ENCODE data around the gene CLDND2. TPM values are rescaled to one million over a fixed set of nuclear protein-coding genes. Genes with fewer than 3 reads are reported as not detected.

The CLDND2 gene
- total RNA-seq, 1 experiment from 2014 or later: 0.95 TPM

DNA sequence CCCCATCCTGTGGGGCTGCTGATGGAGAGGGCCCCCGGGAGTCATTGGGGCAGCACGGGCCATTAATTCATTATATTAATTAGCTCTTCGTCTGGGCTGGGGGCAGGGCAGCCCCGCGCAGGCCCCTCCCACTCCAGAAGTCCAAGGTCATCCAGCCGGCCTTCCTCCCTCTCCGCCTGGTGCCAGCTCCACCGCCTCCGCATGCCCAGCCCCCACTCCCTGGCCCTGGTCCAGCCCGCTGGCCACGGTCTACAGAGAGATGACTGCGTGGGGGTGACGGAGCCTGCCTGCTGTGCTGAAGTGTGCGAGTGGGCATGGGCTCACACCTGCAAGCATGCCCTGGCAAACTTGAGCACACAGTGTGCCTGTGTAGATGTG is 48.5 kb downstream of the CLDND2 start:
- POLR2A ChIA-PET (ENCODE audit: unreplicated experiment): no interaction called here
- H3K79me2 ChIP-seq (ENCODE audit: low read length): no peaks in the 10 kb centered on the region
- no peaks in the 10 kb centered on the region for H3K4me1 ChIP-seq (ENCODE audit: insufficient read depth, low read length)
- no peak overlapping the region for H3K4me3 ChIP-seq (ENCODE audit: low read length)
- H3K9me3 ChIP-seq (ENCODE audit: low read length): no peaks in the 10 kb centered on the region
- H3K27ac ChIP-seq (ENCODE audit: low read length): no peak overlapping the region
- H3K4me2 ChIP-seq (ENCODE audit: low read length): no peak overlapping the region
- no TSS peak for BruUV-seq (replicated peaks)
- CTCF ChIA-PET: no interaction called here
- no peaks in the 10 kb centered on the region for H3F3A ChIP-seq (ENCODE audit: low read length, unreplicated experiment)
- H3K36me3 ChIP-seq (ENCODE audit: low read depth, low read length): no peaks in the 10 kb centered on the region
- intact Hi-C loops (cut with micrococcal nuclease): no loop called here
- no peak overlapping the region for H3K9ac ChIP-seq (ENCODE audit: low read length)
- ATAC-seq (no peak), DNase-seq (no peak)
- H2AFZ ChIP-seq (ENCODE audit: low read length): no peak overlapping the region
- no peaks in the 10 kb centered on the region for H3K9me2 ChIP-seq (replicated peaks; ENCODE audit: low read length)
- H4K20me1 ChIP-seq (ENCODE audit: low read length): no peaks in the 10 kb centered on the region
- H3K27me3 ChIP-seq (ENCODE audit: low read length): peaks cover 38% of the 10 kb centered on the region
- TF ChIP-seq EZH2phosphoT487 (IDR thresholded peaks at IDR 0.05; ENCODE audit: borderline replicate concordance, low read length) (no peak), EZH2 (IDR thresholded peaks at IDR 0.05; ENCODE audit: low read length, unreplicated experiment) (no peak)
- TF ChIP-seq, protein P1, sequence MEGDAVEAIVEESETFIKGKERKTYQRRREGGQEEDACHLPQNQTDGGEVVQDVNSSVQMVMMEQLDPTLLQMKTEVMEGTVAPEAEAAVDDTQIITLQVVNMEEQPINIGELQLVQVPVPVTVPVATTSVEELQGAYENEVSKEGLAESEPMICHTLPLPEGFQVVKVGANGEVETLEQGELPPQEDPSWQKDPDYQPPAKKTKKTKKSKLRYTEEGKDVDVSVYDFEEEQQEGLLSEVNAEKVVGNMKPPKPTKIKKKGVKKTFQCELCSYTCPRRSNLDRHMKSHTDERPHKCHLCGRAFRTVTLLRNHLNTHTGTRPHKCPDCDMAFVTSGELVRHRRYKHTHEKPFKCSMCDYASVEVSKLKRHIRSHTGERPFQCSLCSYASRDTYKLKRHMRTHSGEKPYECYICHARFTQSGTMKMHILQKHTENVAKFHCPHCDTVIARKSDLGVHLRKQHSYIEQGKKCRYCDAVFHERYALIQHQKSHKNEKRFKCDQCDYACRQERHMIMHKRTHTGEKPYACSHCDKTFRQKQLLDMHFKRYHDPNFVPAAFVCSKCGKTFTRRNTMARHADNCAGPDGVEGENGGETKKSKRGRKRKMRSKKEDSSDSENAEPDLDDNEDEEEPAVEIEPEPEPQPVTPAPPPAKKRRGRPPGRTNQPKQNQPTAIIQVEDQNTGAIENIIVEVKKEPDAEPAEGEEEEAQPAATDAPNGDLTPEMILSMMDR (conservative IDR thresholded peaks at IDR 0.05; ENCODE audit: low read depth, low read length): no peak

DNA sequence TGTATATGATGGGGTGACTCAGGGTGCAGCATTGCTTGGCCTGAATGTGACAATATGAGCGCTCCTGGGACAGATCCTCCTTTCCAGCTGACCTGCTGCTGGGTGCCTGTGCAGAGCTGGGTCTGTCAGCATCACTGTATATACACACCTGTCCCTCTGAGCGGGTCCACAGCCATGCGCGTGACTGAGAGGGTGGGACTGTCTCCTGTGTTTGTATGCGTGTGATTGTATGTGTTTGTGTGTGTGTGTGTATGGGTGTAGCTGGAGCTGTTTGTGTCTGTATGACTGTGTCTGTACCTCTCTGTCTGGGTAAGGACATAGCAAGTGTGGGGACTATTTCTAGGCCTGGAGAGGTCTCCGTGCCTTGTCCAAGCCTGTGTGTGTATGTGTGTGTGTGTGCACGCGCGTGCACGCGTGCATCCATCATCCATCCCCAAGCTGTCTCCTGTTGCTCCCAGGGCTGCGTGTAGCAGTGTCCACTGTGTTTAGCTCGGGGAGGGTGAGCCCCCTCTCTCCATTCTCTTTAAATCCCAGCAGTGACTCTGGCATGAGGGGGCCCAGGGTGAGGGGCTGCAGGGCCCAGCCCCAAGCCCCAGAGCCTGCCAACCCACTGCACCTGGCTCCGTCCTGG is 49.0 kb downstream of the CLDND2 start:
- Histone ChIP-seq H3K27me3 (ENCODE audit: low read length) (peaks cover 38% of the 10 kb centered on the region), H3K9me2 (replicated peaks; ENCODE audit: low read length) (no peaks in the 10 kb centered on the region), H3K27ac (ENCODE audit: low read length) (no peak overlapping the region), H4K20me1 (ENCODE audit: low read length) (no peaks in the 10 kb centered on the region), H3K9ac (ENCODE audit: low read length) (no peak overlapping the region), H3K9me3 (ENCODE audit: low read length) (no peaks in the 10 kb centered on the region), H2AFZ (ENCODE audit: low read length) (no peak overlapping the region), H3K4me3 (ENCODE audit: low read length) (no peak overlapping the region), H3K4me1 (ENCODE audit: insufficient read depth, low read length) (no peaks in the 10 kb centered on the region), H3F3A (ENCODE audit: low read length, unreplicated experiment) (no peaks in the 10 kb centered on the region), H3K4me2 (ENCODE audit: low read length) (no peak overlapping the region), H3K79me2 (ENCODE audit: low read length) (no peaks in the 10 kb centered on the region), H3K36me3 (ENCODE audit: low read depth, low read length) (no peaks in the 10 kb centered on the region)
- POLR2A ChIA-PET (ENCODE audit: unreplicated experiment): no interaction called here
- DNase-seq (no peak), ATAC-seq (no peak)
- CTCF ChIA-PET: no interaction called here
- BruUV-seq (replicated peaks): no TSS peak
- intact Hi-C loops (cut with micrococcal nuclease): no loop called here
- TF ChIP-seq EZH2 (IDR thresholded peaks at IDR 0.05; ENCODE audit: low read length, unreplicated experiment): no peak
- no peak for TF ChIP-seq EZH2phosphoT487 (IDR thresholded peaks at IDR 0.05; ENCODE audit: borderline replicate concordance, low read length)
- TF ChIP-seq, protein P1 (conservative IDR thresholded peaks at IDR 0.05; ENCODE audit: low read depth, low read length): no peak

- Histone ChIP-seq H3K4me2 (ENCODE audit: low read length) (no peak overlapping the region), H3K9ac (ENCODE audit: low read length) (no peak overlapping the region), H3K27me3 (ENCODE audit: low read length) (peaks cover 33% of the 10 kb centered on the region), H3K9me3 (ENCODE audit: low read length) (no peaks in the 10 kb centered on the region), H3K79me2 (ENCODE audit: low read length) (no peaks in the 10 kb centered on the region), H3K9me2 (replicated peaks; ENCODE audit: low read length) (no peaks in the 10 kb centered on the region), H4K20me1 (ENCODE audit: low read length) (no peaks in the 10 kb centered on the region), H3K4me1 (ENCODE audit: insufficient read depth, low read length) (no peaks in the 10 kb centered on the region), H3K36me3 (ENCODE audit: low read depth, low read length) (no peaks in the 10 kb centered on the region), H3K27ac (ENCODE audit: low read length) (no peak overlapping the region), H3F3A (ENCODE audit: low read length, unreplicated experiment) (no peaks in the 10 kb centered on the region), H2AFZ (ENCODE audit: low read length) (no peak overlapping the region), H3K4me3 (ENCODE audit: low read length) (no peak overlapping the region)
- BruUV-seq (replicated peaks): no TSS peak
- no peak for DNase-seq
- TF ChIP-seq EZH2phosphoT487 (IDR thresholded peaks at IDR 0.05; ENCODE audit: borderline replicate concordance, low read length) (no peak), EZH2 (IDR thresholded peaks at IDR 0.05; ENCODE audit: low read length, unreplicated experiment) (no peak)
- TF ChIP-seq, protein P1 (conservative IDR thresholded peaks at IDR 0.05; ENCODE audit: low read depth, low read length): no peak
- ChIA-PET POLR2A (ENCODE audit: unreplicated experiment) (no interaction called here), CTCF (no interaction called here)
- no peak for ATAC-seq
- intact Hi-C loops (cut with micrococcal nuclease): no loop called here
Measured at GRCh38 chr19:51318687-51319648, 49.8 kb downstream of the CLDND2 start.

Measured in PC-3 (cell line).